Stomach (tissue), 4 donors: ENCODE data around the gene VIPR2.

Source experiments
- POLR2AphosphoS5 ChIP-seq, 3 donors: sonication (generic); formaldehyde crosslinking; IDR thresholded peaks; one replicate each; pipeline ENCODE4 v1.6.1; 2016; ENCODE audit warnings: antibody characterized with exemption in 3 of 3
- TF ChIP-seq, protein P1 (sequence below), 7 experiments: fragments of 450-650 bp in 4 of 7; fragments of 200-600 bp in 3 of 7; sonication (generic) in 3 of 7; IDR thresholded peaks; one replicate each; pipeline ENCODE4 v1.5.1; 2016 to 2019; ENCODE audit warnings: antibody characterized with exemption in 7 of 7, control low read depth in 2 of 7, mild to moderate bottlenecking in 1 of 7

DNA sequence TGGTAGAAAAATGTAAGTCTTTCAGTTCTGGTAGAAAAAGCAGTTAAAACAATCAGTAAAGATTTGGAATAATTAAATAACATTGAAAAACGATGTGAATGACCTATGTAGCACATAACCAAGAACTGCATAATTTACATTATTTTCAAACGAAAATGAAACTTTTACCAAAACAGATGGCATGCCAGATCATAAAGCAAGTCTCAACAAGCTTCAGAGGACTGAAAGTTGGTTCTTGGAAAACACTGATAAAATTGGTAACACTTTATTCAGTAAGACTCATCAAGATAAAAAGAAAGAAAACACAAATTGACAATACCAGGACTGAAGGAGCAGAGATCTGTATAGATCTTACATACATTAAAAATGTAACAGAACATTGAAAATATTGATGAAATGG, 92.8 kb downstream of the VIPR2 start:
- no peak for TF ChIP-seq POLR2AphosphoS5 (IDR thresholded peaks at IDR 0.05)
- TF ChIP-seq, protein P1, sequence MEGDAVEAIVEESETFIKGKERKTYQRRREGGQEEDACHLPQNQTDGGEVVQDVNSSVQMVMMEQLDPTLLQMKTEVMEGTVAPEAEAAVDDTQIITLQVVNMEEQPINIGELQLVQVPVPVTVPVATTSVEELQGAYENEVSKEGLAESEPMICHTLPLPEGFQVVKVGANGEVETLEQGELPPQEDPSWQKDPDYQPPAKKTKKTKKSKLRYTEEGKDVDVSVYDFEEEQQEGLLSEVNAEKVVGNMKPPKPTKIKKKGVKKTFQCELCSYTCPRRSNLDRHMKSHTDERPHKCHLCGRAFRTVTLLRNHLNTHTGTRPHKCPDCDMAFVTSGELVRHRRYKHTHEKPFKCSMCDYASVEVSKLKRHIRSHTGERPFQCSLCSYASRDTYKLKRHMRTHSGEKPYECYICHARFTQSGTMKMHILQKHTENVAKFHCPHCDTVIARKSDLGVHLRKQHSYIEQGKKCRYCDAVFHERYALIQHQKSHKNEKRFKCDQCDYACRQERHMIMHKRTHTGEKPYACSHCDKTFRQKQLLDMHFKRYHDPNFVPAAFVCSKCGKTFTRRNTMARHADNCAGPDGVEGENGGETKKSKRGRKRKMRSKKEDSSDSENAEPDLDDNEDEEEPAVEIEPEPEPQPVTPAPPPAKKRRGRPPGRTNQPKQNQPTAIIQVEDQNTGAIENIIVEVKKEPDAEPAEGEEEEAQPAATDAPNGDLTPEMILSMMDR (IDR thresholded peaks at IDR 0.05), result no peak
